ENCODE data around the gene SLC1A4. TPM values are rescaled to one million over a fixed set of nuclear protein-coding genes. Genes with fewer than 3 reads are reported as not detected.

The SLC1A4 gene
- total and polyA plus RNA-seq, 4 donors, result 3.4 to 23.4 (median 9.6) TPM

DNA sequence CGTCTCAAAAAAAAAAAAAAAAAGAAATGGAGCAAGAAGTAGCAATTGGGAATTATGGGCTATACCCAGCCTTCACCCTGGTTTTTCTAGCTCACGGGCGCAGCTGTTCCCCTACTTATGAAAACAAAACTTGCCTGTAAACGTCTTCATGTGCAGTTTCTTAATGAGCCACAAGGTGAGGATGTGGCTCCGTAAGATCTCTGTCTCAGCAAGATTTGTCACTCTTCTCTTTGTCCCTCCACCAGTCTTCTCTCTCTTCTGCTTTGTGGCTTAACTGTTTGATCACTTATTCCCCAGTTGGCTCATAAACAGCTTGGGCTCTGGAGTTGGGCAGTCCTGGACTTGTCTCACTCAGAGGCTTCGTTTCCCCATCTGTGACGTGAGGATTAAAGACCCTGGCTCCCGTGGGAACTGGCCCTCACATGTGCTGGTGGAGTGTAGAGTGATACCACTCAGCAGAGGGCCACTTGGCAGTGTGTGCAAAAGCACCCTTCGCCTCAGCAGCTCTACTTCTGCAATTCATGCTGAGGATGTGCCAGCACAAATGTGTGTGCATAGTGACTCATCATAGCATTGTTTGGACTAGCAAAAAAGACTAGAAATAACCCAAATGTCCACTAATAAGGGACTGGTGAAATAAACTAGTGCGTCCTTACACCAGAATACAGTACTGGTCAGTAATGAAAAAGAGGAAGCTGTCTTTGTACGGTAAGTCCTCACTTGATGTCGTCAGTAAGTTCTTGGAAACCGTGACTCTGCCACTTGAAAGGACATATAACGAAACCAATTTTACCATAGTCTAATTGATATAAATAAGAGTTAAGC is 75.7 kb downstream of the SLC1A4 start:
- no peaks in the 10 kb centered on the region for H3K9me3 ChIP-seq (ENCODE audit: control insufficient read depth in 4 of 4, low read length in 3 of 4)
- H3K9ac ChIP-seq (ENCODE audit: low read depth in 1 of 2, low read length in 2 of 2), result no peak overlapping the region
- 52% methylated on average over 14 of the region's 14 CpGs for WGBS
- H3K36me3 ChIP-seq (ENCODE audit: control insufficient read depth in 4 of 4, insufficient read depth in 3 of 4, low read depth in 1 of 4, low read length in 3 of 4), result no peaks in the 10 kb centered on the region
- no peak for DNase-seq (ENCODE audit: low spot score)
- peaks cover 5 to 14% (median 10%) of the 10 kb centered on the region in 4 donors for H3K4me1 ChIP-seq (ENCODE audit: control insufficient read depth in 4 of 4, insufficient read depth in 4 of 4, low read length in 3 of 4)
- peak overlapping the region; percentile 29 to 57 for H3K27ac ChIP-seq (ENCODE audit: low read depth in 1 of 2, low read length in 2 of 2)
- TF ChIP-seq MAX (IDR thresholded peaks at IDR 0.05), result no peak
- TF ChIP-seq, protein P1, sequence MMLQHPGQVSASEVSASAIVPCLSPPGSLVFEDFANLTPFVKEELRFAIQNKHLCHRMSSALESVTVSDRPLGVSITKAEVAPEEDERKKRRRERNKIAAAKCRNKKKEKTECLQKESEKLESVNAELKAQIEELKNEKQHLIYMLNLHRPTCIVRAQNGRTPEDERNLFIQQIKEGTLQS (IDR thresholded peaks at IDR 0.05), result peak; percentile 59
- no peak for TF ChIP-seq EGR1 (IDR thresholded peaks at IDR 0.05; ENCODE audit: low read depth in 2 of 2)
- TF ChIP-seq JUND (IDR thresholded peaks at IDR 0.05), result peak; percentile 94 to 96
- peak; percentile 76 to 81 for TF ChIP-seq RAD21 (IDR thresholded peaks at IDR 0.05)
- peak; percentile 12 for TF ChIP-seq YY1 (IDR thresholded peaks at IDR 0.05)
- peak in 1 of 2 donors; percentile 19 for TF ChIP-seq RXRA (IDR thresholded peaks at IDR 0.05)
- no peak for TF ChIP-seq ZBTB33 (IDR thresholded peaks at IDR 0.05)
- peak; percentile 56 for TF ChIP-seq CTCF (IDR thresholded peaks at IDR 0.05; ENCODE audit: low read depth, low read length, missing input control)
- no peak for TF ChIP-seq SP1 (IDR thresholded peaks at IDR 0.05)
- H3K4me3 ChIP-seq (ENCODE audit: low read depth in 1 of 3, low read length in 3 of 3), result no peak overlapping the region
- no peaks in the 10 kb centered on the region for H3K27me3 ChIP-seq (ENCODE audit: control insufficient read depth in 4 of 4, insufficient read depth in 4 of 4, low read length in 3 of 4)

DNA sequence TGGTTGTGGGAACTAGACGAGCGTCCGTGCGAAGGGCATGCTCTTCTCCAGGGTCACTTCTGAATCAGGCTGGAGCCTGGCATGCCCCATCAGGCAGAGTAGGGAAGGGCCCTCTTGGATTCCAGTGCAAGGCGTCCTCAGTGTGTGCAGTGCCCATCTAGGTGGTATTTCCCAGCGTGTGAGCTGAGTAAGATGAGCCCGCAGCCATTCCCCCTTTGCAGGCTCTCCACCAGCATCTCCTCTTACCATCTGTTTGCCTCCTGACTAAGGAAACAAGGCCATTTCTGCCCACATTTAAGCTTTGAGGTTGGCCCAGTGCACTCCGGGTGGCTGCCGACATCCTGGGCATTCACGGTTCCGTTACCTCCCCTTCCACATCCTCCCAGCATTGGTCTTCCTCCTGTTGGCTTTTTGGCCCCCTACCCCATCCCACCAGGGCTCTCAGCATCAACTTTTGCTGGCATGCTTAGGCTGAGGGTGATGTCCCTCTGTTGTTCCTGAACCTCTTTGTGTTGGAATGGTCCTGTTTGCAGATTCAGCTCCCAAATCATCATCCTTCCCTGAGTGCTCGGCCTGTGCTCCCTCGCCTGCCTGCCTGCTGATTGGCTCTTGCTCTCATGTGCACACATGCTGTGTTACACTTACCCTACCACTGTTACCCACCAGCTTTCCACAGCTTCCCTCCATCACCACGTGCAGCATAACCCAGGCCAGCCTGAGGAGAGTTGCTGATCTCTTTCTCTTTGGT is 78.8 kb downstream of the SLC1A4 start:
- TF ChIP-seq RXRA (IDR thresholded peaks at IDR 0.05) (no peak), NR2F2 (IDR thresholded peaks at IDR 0.05) (no peak), HNF4A (conservative IDR thresholded peaks at IDR 0.05) (no peak)
- no peaks in the 10 kb centered on the region for H3K9me3 ChIP-seq (ENCODE audit: control insufficient read depth in 4 of 4, low read length in 3 of 4)
- WGBS, result 90% methylated on average over 14 of the region's 14 CpGs
- no peak overlapping the region for H3K4me3 ChIP-seq (ENCODE audit: low read depth in 1 of 3, low read length in 3 of 3)
- no peaks in the 10 kb centered on the region for H3K27me3 ChIP-seq (ENCODE audit: control insufficient read depth in 4 of 4, insufficient read depth in 4 of 4, low read length in 3 of 4)
- DNase-seq (ENCODE audit: low spot score), result no peak
- peaks cover 0 to 7% (median 2%) of the 10 kb centered on the region in 4 donors for H3K36me3 ChIP-seq (ENCODE audit: control insufficient read depth in 4 of 4, insufficient read depth in 3 of 4, low read depth in 1 of 4, low read length in 3 of 4)
- no peak overlapping the region for H3K9ac ChIP-seq (ENCODE audit: low read depth in 1 of 2, low read length in 2 of 2)
- H3K27ac ChIP-seq (ENCODE audit: low read depth in 1 of 2, low read length in 2 of 2), result no peak overlapping the region
- peaks cover 5 to 14% (median 10%) of the 10 kb centered on the region in 4 donors for H3K4me1 ChIP-seq (ENCODE audit: control insufficient read depth in 4 of 4, insufficient read depth in 4 of 4, low read length in 3 of 4)

Data from liver (tissue), 9 donors.